Stomach (tissue), 4 donors: ENCODE measurements around the gene PALB2.

ENCODE experiments used
- CTCF ChIP-seq, 7 experiments: fragments of 450-650 bp in 4 of 7; fragments of 200-600 bp in 3 of 7; sonication (generic) in 3 of 7; IDR thresholded peaks; one replicate each; pipeline ENCODE4 v1.5.1; 2016 to 2019; ENCODE audit warnings: antibody characterized with exemption in 7 of 7, control low read depth in 2 of 7, mild to moderate bottlenecking in 1 of 7
- POLR2A ChIP-seq, 4 donors: fragments of 450-650 bp; IDR thresholded peaks; one replicate each; pipeline ENCODE4 v1.6.1; 2016; ENCODE audit warnings: antibody characterized with exemption in 4 of 4, control low read depth in 2 of 4, mild to moderate bottlenecking in 1 of 4, moderate library complexity in 1 of 4
- POLR2AphosphoS5 ChIP-seq, 3 donors: sonication (generic); formaldehyde crosslinking; IDR thresholded peaks; one replicate each; pipeline ENCODE4 v1.6.1; 2016; ENCODE audit warnings: antibody characterized with exemption in 3 of 3

- TF ChIP-seq CTCF (IDR thresholded peaks at IDR 0.05) (no peak), POLR2A (IDR thresholded peaks at IDR 0.05) (no peak), POLR2AphosphoS5 (IDR thresholded peaks at IDR 0.05) (no peak)
Measured at GRCh38 chr16:23667355-23667659, 26.2 kb upstream of the PALB2 start.
